Right cardiac atrium (tissue), 5 donors: Measurements from ENCODE around the gene ARHGAP9. TPM values are rescaled to one million over a fixed set of nuclear protein-coding genes. Genes with fewer than 3 reads are reported as not detected.
A peak's percentile ranks its signal among the peaks of the same experiment; 100 is the strongest.

Experiments
- ATAC-seq, 2 donors: fragments of 200-7000 bp; cut with Tn5 transposase; one replicate each; pipeline versions ENCODE4 v1.8.0 to v1.9.1; 2020; ENCODE audit warnings: moderate library complexity in 2 of 2, mild to moderate bottlenecking in 1 of 2
- DNase-seq, 3 donors: peaks; one replicate each; pipeline ENCODE4 v3.0.0-alpha.2; 2020
- H3K27ac ChIP-seq: one replicate; pipeline ENCODE4 v1.5.1; 2013; ENCODE audit warnings: mild to moderate bottlenecking, low read length, control low read depth, moderate library complexity
- H3K27me3 ChIP-seq: one replicate; pipeline ENCODE4 v1.6.1; 2013; ENCODE audit not compliant: control insufficient read depth, insufficient read depth
- H3K4me1 ChIP-seq: one replicate; pipeline ENCODE4 v1.6.1; 2013; ENCODE audit warnings: low read length; ENCODE audit not compliant: control insufficient read depth, insufficient read depth
- H3K4me3 ChIP-seq: one replicate; pipeline ENCODE4 v1.5.1; 2013; ENCODE audit warnings: low read length, control low read depth
- H3K9me3 ChIP-seq: one replicate; pipeline ENCODE4 v1.6.1; 2013; ENCODE audit warnings: low read length; ENCODE audit not compliant: control insufficient read depth
- WGBS: extraction: QIAGEN DNeasy Blood & Tissue Kit; methylation state at CpG from one replicate; pipeline ENCODE4 v1.1.7; 2013; 5-methylcytosine and 5-hydroxymethylcytosine counted together
- intact Hi-C, 4 donors: fragments of 100-400 bp; cut with DNase I; formaldehyde crosslinking; loops; one replicate each; pipeline versions ENCODE4 v1.11.0 to v1.14.0; 2022 to 2023
- polyA plus RNA-seq: library from polyadenylated mRNA; stranded (reverse); fragments of 200-250 nt; gene quantifications from one replicate; pipeline ENCODE4 v1.2.3, GENCODE V29; 2013
- total RNA-seq, 4 donors: library from RNA; stranded (reverse); fragmentation: NEBNext Ultra II Directional; extraction: Animal tissue kit (Norgen Biotek cat#: 25700); gene quantifications; one replicate each; pipeline ENCODE4 v1.2.1, GENCODE V29; 2021
- donor health status: healthy with polysubstance abuse.
- donor health status: DM: no; HTN: yes; CAD: no.
- donor health status: DM: no; HTN: no; CAD: no.
- donor health status: DM: no; HTN: yes; CAD: no; lungs with severe emphysema.
- donor health status: DM: yes; HTN: yes; CAD: no.

ARHGAP9 gene
- total and polyA plus RNA-seq, 5 donors, result 3.0 to 10.2 (median 6.0) TPM

GRCh38 chr12:57476162-57476992 is 3.3 kb downstream of the ARHGAP9 start:
- DNase-seq (peak in 2 of 3 donors; percentile 71 to 73), ATAC-seq (peak; percentile 2 to 5)
- Histone ChIP-seq H3K4me1 (no peaks in the 10 kb centered on the region), H3K4me3 (peak overlapping the region; percentile 26), H3K27me3 (no peaks in the 10 kb centered on the region), H3K9me3 (no peaks in the 10 kb centered on the region), H3K27ac (no peak overlapping the region)
- intact Hi-C loops, result no loop called here
- 19% methylated on average over 29 of the region's 29 CpGs for WGBS

GRCh38 chr12:57475271-57476161 is 4.2 kb downstream of the ARHGAP9 start:
- DNase-seq (peak in 2 of 3 donors; percentile 70 to 71), ATAC-seq (peak; percentile 32 to 44)

GRCh38 chr12:57474862-57475261 is 4.8 kb downstream of the ARHGAP9 start:
- H3K27me3 ChIP-seq, result no peaks in the 10 kb centered on the region
- DNase-seq (peak in 1 of 3 donors; percentile 36), ATAC-seq (no peak)
- no peak overlapping the region for H3K27ac ChIP-seq
- H3K4me1 ChIP-seq, result no peaks in the 10 kb centered on the region
- H3K4me3 ChIP-seq, result no peak overlapping the region
- WGBS, result 64% methylated on average over 7 of the region's 7 CpGs
- H3K9me3 ChIP-seq, result no peaks in the 10 kb centered on the region
- intact Hi-C loops, result no loop called here

More at GRCh38 chr12:57475271-57476161, 4.2 kb downstream of the ARHGAP9 start:
- H3K9me3 ChIP-seq, result no peaks in the 10 kb centered on the region
- WGBS, result 7% methylated on average over 84 of the region's 84 CpGs
- H3K4me3 ChIP-seq, result peak overlapping the region; percentile 26
- H3K27me3 ChIP-seq, result no peaks in the 10 kb centered on the region
- intact Hi-C loops, result no loop called here
- H3K4me1 ChIP-seq, result no peaks in the 10 kb centered on the region
- H3K27ac ChIP-seq, result no peak overlapping the region

GRCh38 chr12:57474430-57474829 is 5.2 kb downstream of the ARHGAP9 start:
- no peak for ATAC-seq
- no peak overlapping the region for H3K4me3 ChIP-seq
- 65% methylated on average over 8 of the region's 8 CpGs for WGBS

GRCh38 chr12:57473886-57474285 is 5.8 kb downstream of the ARHGAP9 start:
- intact Hi-C loops, result no loop called here
- H3K4me3 ChIP-seq, result no peak overlapping the region
- H3K27me3 ChIP-seq, result no peaks in the 10 kb centered on the region
- ATAC-seq (no peak), DNase-seq (no peak)
- no peaks in the 10 kb centered on the region for H3K9me3 ChIP-seq
- WGBS, result 88% methylated on average over 5 of the region's 5 CpGs
- H3K4me1 ChIP-seq, result no peaks in the 10 kb centered on the region
- no peak overlapping the region for H3K27ac ChIP-seq

More at GRCh38 chr12:57474430-57474829, 5.2 kb downstream of the ARHGAP9 start:
- Histone ChIP-seq H3K27me3 (no peaks in the 10 kb centered on the region), H3K9me3 (no peaks in the 10 kb centered on the region), H3K27ac (no peak overlapping the region), H3K4me1 (no peaks in the 10 kb centered on the region)
- intact Hi-C loops, result no loop called here
- DNase-seq, result peak in 1 of 3 donors; percentile 38

GRCh38 chr12:57473392-57473791 is 6.3 kb downstream of the ARHGAP9 start:
- Histone ChIP-seq H3K4me3 (no peak overlapping the region), H3K27me3 (no peaks in the 10 kb centered on the region), H3K4me1 (no peaks in the 10 kb centered on the region), H3K9me3 (no peaks in the 10 kb centered on the region), H3K27ac (no peak overlapping the region)
- DNase-seq, result no peak
- no peak for ATAC-seq
- WGBS, result 46% methylated on average over 3 of the region's 3 CpGs
- intact Hi-C loops, result no loop called here

- H3K9me3 ChIP-seq, result no peaks in the 10 kb centered on the region
- ATAC-seq (no peak), DNase-seq (peak in 1 of 3 donors; percentile 29)
- intact Hi-C loops, result no loop called here
- no peaks in the 10 kb centered on the region for H3K27me3 ChIP-seq
- no peaks in the 10 kb centered on the region for H3K4me1 ChIP-seq
- H3K27ac ChIP-seq, result no peak overlapping the region
- 80% methylated on average over 3 of the region's 3 CpGs for WGBS
- no peak overlapping the region for H3K4me3 ChIP-seq
Measured at GRCh38 chr12:57472391-57472790, 7.3 kb downstream of the ARHGAP9 start.

- no peaks in the 10 kb centered on the region for H3K9me3 ChIP-seq
- DNase-seq, result no peak
- H3K27ac ChIP-seq, result no peak overlapping the region
- intact Hi-C loops, result no loop called here
- no peaks in the 10 kb centered on the region for H3K4me1 ChIP-seq
- no peaks in the 10 kb centered on the region for H3K27me3 ChIP-seq
- no peak for ATAC-seq
- 93% methylated on average over 3 of the region's 3 CpGs for WGBS
- H3K4me3 ChIP-seq, result no peak overlapping the region
Measured at GRCh38 chr12:57471661-57472060, 8.0 kb downstream of the ARHGAP9 start.

- Histone ChIP-seq H3K27ac (no peak overlapping the region), H3K4me3 (no peak overlapping the region), H3K4me1 (no peaks in the 10 kb centered on the region), H3K9me3 (no peaks in the 10 kb centered on the region), H3K27me3 (no peaks in the 10 kb centered on the region)
- intact Hi-C loops, result no loop called here
- 88% methylated on average over 4 of the region's 4 CpGs for WGBS
- no peak for ATAC-seq
- peak in 1 of 3 donors; percentile 12 for DNase-seq
Measured at GRCh38 chr12:57470970-57471656, 8.6 kb downstream of the ARHGAP9 start.

- intact Hi-C loops, result no loop called here
Measured at GRCh38 chr12:57470286-57470969, 9.2 kb downstream of the ARHGAP9 start.

More at GRCh38 chr12:57470286-57470969, 9.2 kb downstream of the ARHGAP9 start:
- DNase-seq (peak in 1 of 3 donors; percentile 19), ATAC-seq (no peak)
- no peaks in the 10 kb centered on the region for H3K4me1 ChIP-seq
- H3K9me3 ChIP-seq, result no peaks in the 10 kb centered on the region
- H3K4me3 ChIP-seq, result no peak overlapping the region
- no peaks in the 10 kb centered on the region for H3K27me3 ChIP-seq
- 93% methylated on average over 14 of the region's 14 CpGs for WGBS
- no peak overlapping the region for H3K27ac ChIP-seq
